GM19324 (cell line): Measurements from ENCODE around the gene BMPR1A.

ENCODE experiments used
- ATAC-seq: cut with Tn5 transposase; IDR thresholded peaks from one replicate; pipeline ENCODE4 v1.9.1; 2021; ENCODE audit warnings: mild to moderate bottlenecking, moderate library complexity; ENCODE audit not compliant: unreplicated experiment, low FRiP score

BMPR1A gene

GRCh38 chr10:86756511-86757112 is at the start of gene BMPR1A:
Gene BMPR1A (plus strand): TSS chr10:86756619. CDS start chr10:86876019, 119,400 bp downstream.
- ATAC-seq = peak; percentile 32

- no peak for ATAC-seq
Measured at GRCh38 chr10:86706977-86707376, 49.4 kb upstream of the BMPR1A start.

GRCh38 chr10:86707505-86707904 is 48.9 kb upstream of the BMPR1A start:
- ATAC-seq = no peak

- no peak for ATAC-seq
Measured at GRCh38 chr10:86708068-86708782, 48.2 kb upstream of the BMPR1A start.

GRCh38 chr10:86708783-86709380 is 47.5 kb upstream of the BMPR1A start:
- ATAC-seq = no peak

GRCh38 chr10:86709396-86710185 is 46.8 kb upstream of the BMPR1A start:
- no peak for ATAC-seq

GRCh38 chr10:86710987-86711512 is 45.4 kb upstream of the BMPR1A start:
- ATAC-seq = peak; percentile 87

GRCh38 chr10:86711513-86712316 is 44.7 kb upstream of the BMPR1A start:
- peak; percentile 58 for ATAC-seq

- no peak for ATAC-seq
Measured at GRCh38 chr10:86712317-86712707, 44.1 kb upstream of the BMPR1A start.

- ATAC-seq = no peak
Measured at GRCh38 chr10:86715156-86715795, 41.1 kb upstream of the BMPR1A start.

- ATAC-seq = no peak
Measured at GRCh38 chr10:86715836-86716235, 40.6 kb upstream of the BMPR1A start.

GRCh38 chr10:86716466-86716865 is 40.0 kb upstream of the BMPR1A start:
- no peak for ATAC-seq

- ATAC-seq = no peak
Measured at GRCh38 chr10:86718556-86718955, 37.9 kb upstream of the BMPR1A start.

GRCh38 chr10:86721232-86721631 is 35.2 kb upstream of the BMPR1A start:
- no peak for ATAC-seq

GRCh38 chr10:86723009-86723408 is 33.4 kb upstream of the BMPR1A start:
- ATAC-seq = no peak

- ATAC-seq = no peak
Measured at GRCh38 chr10:86724445-86724844, 32.0 kb upstream of the BMPR1A start.

GRCh38 chr10:86725980-86726676 is 30.3 kb upstream of the BMPR1A start:
- ATAC-seq = no peak

- no peak for ATAC-seq
Measured at GRCh38 chr10:86726677-86726999, 29.8 kb upstream of the BMPR1A start.

GRCh38 chr10:86727470-86727869 is 28.9 kb upstream of the BMPR1A start:
- no peak for ATAC-seq
